H1 (cell line): ENCODE data around the gene CUEDC1. TPM values are rescaled to one million over a fixed set of nuclear protein-coding genes. Genes with fewer than 3 reads are reported as not detected.

Experiments used
- CTCF ChIA-PET: fragments of 300-600 bp; sonication (Branson Sonifier 250); formaldehyde crosslinking; loops from one replicate; lab custom pipeline; 2021; ENCODE audit not compliant: partially characterized antibody; lab: Charles Lee
- POLR2A ChIA-PET: fragments of 300-600 bp; sonication (Branson Sonifier 250); formaldehyde crosslinking; loops from one replicate; lab custom pipeline; 2021; ENCODE audit warnings: inconsistent platforms; ENCODE audit not compliant: partially characterized antibody; lab: Charles Lee
- DNase-seq, 2 experiments: peaks; one replicate each; pipeline versions ENCODE4 v3.0.0 to v3.0.0-alpha.2; 2010 to 2022; ENCODE audit warnings: low spot score in 2 of 2, low read depth in 1 of 2, mixed read lengths in 1 of 2
- FAIRE-seq: peaks from 2 replicates; lab custom pipeline; 2011; peaks lifted over from hg19 to GRCh38; lab: Jason Lieb, UNC
- H2AFZ ChIP-seq: 2 replicates; pipeline ENCODE4 v1.8.1; 2012; ENCODE audit warnings: low read length, inconsistent platforms
- H2AK5ac ChIP-seq: 2 replicates; pipeline ENCODE4 v1.6.1; 2013; ENCODE audit warnings: low read depth, low read length
- H2BK120ac ChIP-seq: replicated peaks from 2 replicates; pipeline ENCODE3; 2013; ENCODE audit warnings: low read depth, low read length, inconsistent platforms
- H2BK12ac ChIP-seq: 2 replicates; pipeline ENCODE4 v1.6.1; 2013; ENCODE audit warnings: low read depth, low read length
- H2BK15ac ChIP-seq: 2 replicates; pipeline ENCODE4 v1.6.1; 2013; ENCODE audit warnings: low read length
- H2BK20ac ChIP-seq: 2 replicates; pipeline ENCODE4 v1.6.1; 2013; ENCODE audit warnings: low read length
- H2BK5ac ChIP-seq: 2 replicates; pipeline ENCODE4 v1.6.1; 2013; ENCODE audit warnings: low read depth, low read length
- H3K14ac ChIP-seq: 2 replicates; pipeline ENCODE4 v1.6.1; 2013; ENCODE audit warnings: inconsistent platforms; ENCODE audit not compliant: insufficient read length
- H3K18ac ChIP-seq: 2 replicates; pipeline ENCODE4 v1.6.1; 2013; ENCODE audit warnings: low read length; ENCODE audit errors: extremely low read depth
- H3K23ac ChIP-seq: 2 replicates; pipeline ENCODE4 v1.6.1; 2013; ENCODE audit warnings: inconsistent platforms; ENCODE audit not compliant: insufficient read length
- H3K23me2 ChIP-seq: 2 replicates; pipeline ENCODE4 v1.6.1; 2013; ENCODE audit warnings: low read depth, low read length
- H3K27ac ChIP-seq: 2 replicates; pipeline ENCODE4 v1.6.1; 2011; ENCODE audit warnings: low read depth, low read length, inconsistent platforms
- H3K27me3 ChIP-seq, 4 experiments: replicated peaks in 1 of 4; 1 replicate in 1 of 4; 2 replicates in 3 of 4; pipeline versions ENCODE4 v1.6.1 to v1.8.1; 2011 to 2013; ENCODE audit warnings: low read length in 3 of 4, mild to moderate bottlenecking in 3 of 4, inconsistent platforms in 2 of 4, mixed read lengths in 2 of 4, moderate library complexity in 1 of 4; ENCODE audit not compliant: control insufficient read depth in 3 of 4, insufficient read depth in 3 of 4; ENCODE audit errors: extremely low read depth in 1 of 4
- H3K36me3 ChIP-seq, 4 experiments: 2 replicates each; pipeline versions ENCODE4 v1.6.1 to v1.8.1; 2011 to 2013; ENCODE audit warnings: mild to moderate bottlenecking in 4 of 4, low read length in 3 of 4, moderate library complexity in 2 of 4, control low read depth in 1 of 4, inconsistent platforms in 1 of 4; ENCODE audit not compliant: insufficient read depth in 4 of 4, control insufficient read depth in 2 of 4
- H3K4ac ChIP-seq: replicated peaks from 2 replicates; pipeline ENCODE3; 2013; ENCODE audit warnings: low read length, low read depth, mixed read lengths, inconsistent platforms; ENCODE audit not compliant: insufficient read length
- H3K4me1 ChIP-seq, 4 experiments: replicated peaks in 1 of 4; 1 replicate in 1 of 4; 2 replicates in 3 of 4; pipeline versions ENCODE4 v1.6.1 to v1.8.1; 2011 to 2013; ENCODE audit warnings: low read length in 3 of 4, inconsistent platforms in 2 of 4, mixed read lengths in 1 of 4; ENCODE audit not compliant: insufficient read depth in 4 of 4, control insufficient read depth in 3 of 4
- H3K4me2 ChIP-seq, 2 experiments: 2 replicates each; pipeline versions ENCODE4 v1.6.1 to v1.8.1; 2011 to 2013; ENCODE audit warnings: low read depth in 2 of 2, low read length in 2 of 2, control low read depth in 1 of 2, inconsistent platforms in 1 of 2, mild to moderate bottlenecking in 1 of 2; ENCODE audit not compliant: insufficient read depth in 1 of 2
- H3K4me3 ChIP-seq, 4 experiments: fragments of 200-600, 300-600 bp in 1 of 4; sonication (generic), shearing (Covaris generic), sonication (Bioruptor Twin) in 1 of 4; 2 replicates each; pipeline versions ENCODE4 v1.5.1 to v1.8.1; 2011 to 2016; ENCODE audit warnings: low read length in 4 of 4, low read depth in 3 of 4, control low read depth in 2 of 4, inconsistent platforms in 2 of 4, mild to moderate bottlenecking in 2 of 4, mixed read lengths in 1 of 4, moderate library complexity in 1 of 4; ENCODE audit not compliant: insufficient read depth in 2 of 4; ENCODE audit errors: extremely low read depth in 1 of 4
- H3K56ac ChIP-seq: replicated peaks from 2 replicates; pipeline ENCODE3; 2013; ENCODE audit warnings: low read depth, mild to moderate bottlenecking, mixed read lengths, low read length, inconsistent platforms; ENCODE audit not compliant: insufficient read length
- H3K79me1 ChIP-seq: 2 replicates; pipeline ENCODE4 v1.6.1; 2013; ENCODE audit warnings: low read depth, low read length, control low read depth
- H3K79me2 ChIP-seq, 2 experiments: 2 replicates each; pipeline versions ENCODE4 v1.6.1 to v1.8.1; 2012 to 2013; ENCODE audit warnings: low read length in 2 of 2, mild to moderate bottlenecking in 2 of 2, inconsistent platforms in 1 of 2; ENCODE audit not compliant: insufficient read depth in 2 of 2, control insufficient read depth in 1 of 2
- H3K9ac ChIP-seq, 4 experiments: replicated peaks in 1 of 4; 1 replicate in 1 of 4; 2 replicates in 3 of 4; pipeline versions ENCODE4 v1.6.1 to v1.8.1; 2011 to 2013; ENCODE audit warnings: low read depth in 3 of 4, low read length in 3 of 4, control low read depth in 2 of 4, mild to moderate bottlenecking in 2 of 4, moderate library complexity in 2 of 4, inconsistent platforms in 1 of 4; ENCODE audit errors: extremely low read depth in 1 of 4
- H3K9me3 ChIP-seq, 2 experiments: 2 replicates each; pipeline versions ENCODE4 v1.6.1 to v1.8.1; 2012 to 2013; ENCODE audit warnings: mild to moderate bottlenecking in 2 of 2, moderate library complexity in 2 of 2, control low read depth in 1 of 2, inconsistent platforms in 1 of 2, low read depth in 1 of 2, low read length in 1 of 2, mixed read lengths in 1 of 2; ENCODE audit not compliant: insufficient read depth in 2 of 2
- H4K20me1 ChIP-seq, 2 experiments: replicated peaks in 1 of 2; 2 replicates each; pipeline versions ENCODE3 to v1.8.1; 2011 to 2013; ENCODE audit warnings: inconsistent platforms in 2 of 2, low read length in 2 of 2, mild to moderate bottlenecking in 1 of 2; ENCODE audit not compliant: insufficient read depth in 2 of 2, control insufficient read depth in 1 of 2
- H4K5ac ChIP-seq: 2 replicates; pipeline ENCODE4 v1.6.1; 2013; ENCODE audit warnings: low read length, low read depth, mixed read lengths, inconsistent platforms; ENCODE audit not compliant: insufficient read length
- H4K8ac ChIP-seq: 2 replicates; pipeline ENCODE4 v1.8.0; 2013; ENCODE audit warnings: mild to moderate bottlenecking, moderate library complexity, low read length, inconsistent platforms; ENCODE audit not compliant: insufficient read depth; ENCODE audit errors: extremely low read depth
- H4K91ac ChIP-seq: replicated peaks from 2 replicates; pipeline ENCODE3; 2013; ENCODE audit warnings: low read length, mixed read lengths, inconsistent platforms; ENCODE audit not compliant: insufficient read length
- HDAC2 ChIP-seq, 2 experiments: fragments of 300-600 bp in 1 of 2; sonication (generic) in 1 of 2; IDR thresholded peaks; 2 replicates each; pipeline ENCODE4 v1.6.1; 2011 to 2012; ENCODE audit warnings: low read depth in 2 of 2, low read length in 2 of 2, mild to moderate bottlenecking in 2 of 2, moderate library complexity in 2 of 2, borderline replicate concordance in 1 of 2, inconsistent platforms in 1 of 2
- USF2 ChIP-seq: IDR thresholded peaks from 2 replicates; pipeline ENCODE4 v1.6.1; 2011; ENCODE audit warnings: low read length, improper control_type of control experiment
- WGBS, 2 experiments: shearing (Covaris generic) in 1 of 2; methylation state at CpG; one replicate each; pipeline versions ENCODE4 v1.1.6 to v1.1.7; 2013 to 2015; ENCODE audit warnings: low lambda C conversion rate in 2 of 2, mixed read lengths in 2 of 2, inconsistent platforms in 1 of 2, low coverage in 1 of 2, missing lambda C conversion rate in 1 of 2; ENCODE audit not compliant: insufficient replicate concordance in 2 of 2, insufficient coverage in 1 of 2, insufficient read length in 1 of 2; ENCODE audit errors: extremely low coverage in 1 of 2, missing lambda C conversion rate in 1 of 2; 5-methylcytosine and 5-hydroxymethylcytosine counted together
- polyA plus RNA-seq, 7 experiments: library from polyadenylated mRNA; depleted of rRNA in 3 of 7; stranded (reverse) in 5 of 7; unstranded in 2 of 7; fragments of >200 nt in 5 of 7; fragments of 200-250 nt in 2 of 7; gene quantifications; 1 replicate in 5 of 7; 2 replicates in 1 of 7; 4 replicates in 1 of 7; pipeline versions ENCODE4 v1.2.1 to v1.2.3, GENCODE V29; 2011 to 2013; ENCODE audit warnings: missing spikeins in 2 of 7, mixed read lengths in 2 of 7
- total RNA-seq: library from RNA; stranded (reverse); fragmentation: NEBNext Ultra II Directional; extraction: Animal tissue kit (Norgen Biotek cat#: 25700); gene quantifications from 2 replicates; pipeline ENCODE4 v1.2.1, GENCODE V29; 2021

CUEDC1 gene
- total and polyA plus RNA-seq, 2 of the 8 experiments (the other 6 are each of a cell fraction or from before 2014, with no cell fraction given), result 4.0 to 10.7 TPM

GRCh38 chr17:57940231-57940630, 15.0 kb downstream of the CUEDC1 start:
- Histone ChIP-seq H3K27ac (no peak overlapping the region), H3K14ac (no peak overlapping the region), H3K23me2 (no peaks in the 10 kb centered on the region), H2BK5ac (no peak overlapping the region), H3K9ac (no peak overlapping the region), H4K8ac (no peak overlapping the region), H2BK15ac (no peak overlapping the region), H3K27me3 (no peaks in the 10 kb centered on the region), H3K4me1 (peaks cover 6 to 15% (median 10%) of the 10 kb centered on the region in 4 experiments), H2AK5ac (no peak overlapping the region), H3K36me3 (no peaks in the 10 kb centered on the region), H3K4ac (no peak overlapping the region), H2AFZ (0 out of 2 replicates have a peak overlapping the region, but pooled peaks have one; percentile 8), H4K91ac (no peak overlapping the region), H3K23ac (no peak overlapping the region), H4K20me1 (no peaks in the 10 kb centered on the region), H2BK20ac (no peak overlapping the region), H3K4me2 (no peak overlapping the region), H3K56ac (no peak overlapping the region), H3K79me1 (no peaks in the 10 kb centered on the region; the same call in 1 of the 2 replicates)
- FAIRE-seq, result no peak
- WGBS, 2 experiments, result 79% methylated on average over 5 of the region's 5 CpGs; no CpG with 5 or more reads in 1 of the 2 experiments
- TF ChIP-seq USF2 (peak; percentile 74), HDAC2 (IDR thresholded peaks at IDR 0.05; ENCODE audit: borderline replicate concordance in 1 of 2, low read depth in 2 of 2, low read length in 2 of 2) (no peak)
- TF ChIP-seq, all 59 proteins: peak for 1
- no peaks in the 10 kb centered on the region for H3K9me3 ChIP-seq
- no peak overlapping the region for H3K4me3 ChIP-seq
- no peak overlapping the region for H2BK120ac ChIP-seq
- ChIA-PET CTCF (interaction anchor here (0.6 to 5.3 kb wide), 18 partner anchors 12 to 268 kb away, joined by 3 to 65 read pairs (median 4); partner anchors contain the start of gene CUEDC1), POLR2A (interaction anchor here (0.7 to 2.1 kb wide), 7 partner anchors 8 to 56 kb away, joined by 3 to 8 read pairs (median 4); partner anchors contain the start of gene CUEDC1)
- no peak for DNase-seq
- no peaks in the 10 kb centered on the region for H3K79me2 ChIP-seq
- no peak overlapping the region for H2BK12ac ChIP-seq
- H3K18ac ChIP-seq, result no peak overlapping the region
- H4K5ac ChIP-seq, result no peak overlapping the region
